Measurements from ENCODE around the gene PARP8.

Gene PARP8

GRCh38 chr5:50856401-50857119 is 190.1 kb downstream of the PARP8 start:
- no peak for DNase-seq

- DNase-seq: no peak
These were observed 197.2 kb downstream of the PARP8 start for GRCh38 chr5:50863534-50864170.

- DNase-seq: no peak
These were observed 198.0 kb downstream of the PARP8 start for GRCh38 chr5:50864466-50864865.

DNA sequence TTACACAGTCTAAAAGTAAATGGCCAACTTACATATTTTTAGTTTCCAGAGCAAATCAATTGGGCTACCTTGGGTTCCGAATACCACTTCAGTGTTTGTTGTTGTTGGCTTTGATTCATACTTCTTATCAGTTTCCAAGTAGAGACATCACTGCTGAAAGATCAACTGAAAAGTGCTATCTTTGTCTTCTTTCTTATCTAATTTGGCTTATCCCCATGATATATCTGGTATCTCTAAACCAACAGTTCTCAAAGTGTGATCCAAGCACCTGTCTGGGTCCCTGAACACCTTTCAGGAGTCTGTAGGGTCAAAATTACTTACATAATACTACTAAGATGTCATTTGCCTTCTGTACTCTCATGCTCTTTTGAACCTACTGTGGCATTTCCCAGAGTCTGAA is 200.0 kb downstream of the PARP8 start:
- no peak for DNase-seq

DNA sequence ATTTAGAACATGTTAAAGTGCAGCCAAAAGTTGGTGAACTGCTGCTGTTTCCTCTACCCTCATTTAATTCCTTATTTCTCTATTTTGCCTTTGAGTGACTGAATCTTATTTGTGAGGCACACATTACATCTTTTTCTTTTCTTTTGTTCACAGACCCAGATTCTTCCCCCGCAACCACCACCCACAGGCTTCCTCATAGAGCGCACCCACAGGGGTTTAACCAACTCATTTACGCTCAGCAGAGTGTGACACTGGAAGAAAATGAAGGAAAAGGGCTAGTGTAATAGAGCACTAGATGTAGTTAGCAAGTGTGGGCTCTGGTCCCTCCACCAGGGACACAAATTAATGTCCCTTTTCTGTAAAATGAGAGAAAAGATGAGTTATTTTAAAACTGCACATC is 200.7 kb downstream of the PARP8 start:
- no peak for DNase-seq

- DNase-seq: no peak
These were observed 207.3 kb downstream of the PARP8 start for GRCh38 chr5:50873595-50874277.

DNA sequence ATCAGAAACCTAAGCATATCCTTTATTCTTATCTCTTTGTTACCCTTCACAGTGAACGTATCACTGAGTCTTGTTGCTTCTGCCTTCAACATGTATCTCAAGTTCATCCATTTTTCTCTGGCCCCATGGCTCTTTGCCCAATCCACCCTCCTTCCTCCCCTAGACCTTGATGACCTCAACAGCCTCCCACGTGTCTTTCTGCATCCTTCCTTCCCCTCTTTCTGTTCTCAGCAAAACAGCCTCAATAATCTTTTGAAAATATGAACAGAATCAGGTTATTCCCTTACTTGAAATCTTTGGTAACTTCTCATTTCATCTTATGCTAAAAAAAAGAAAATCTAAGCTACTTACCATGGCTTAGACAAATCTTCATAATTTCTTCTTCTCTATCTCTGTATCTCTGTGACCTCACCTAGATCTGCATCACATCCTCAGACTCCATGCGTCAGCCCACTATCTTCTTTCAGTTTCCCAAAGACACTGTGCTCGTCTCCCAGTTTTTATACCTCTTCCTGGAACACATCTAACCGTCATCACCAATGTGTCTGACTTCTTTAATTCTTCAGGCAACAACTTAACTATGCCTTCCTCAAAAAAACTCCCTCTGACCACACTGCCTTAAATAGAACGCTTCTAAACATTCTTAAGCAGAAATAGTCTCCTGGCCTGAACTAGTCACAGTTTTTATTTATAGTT is 208.0 kb downstream of the PARP8 start:
- no peak for DNase-seq

GRCh38 chr5:50875002-50875344 is 208.5 kb downstream of the PARP8 start:
- no peak for DNase-seq

- DNase-seq: no peak
These were observed 212.0 kb downstream of the PARP8 start for GRCh38 chr5:50878470-50878869.

GRCh38 chr5:50881407-50881806 is 215.0 kb downstream of the PARP8 start:
- no peak for DNase-seq

DNA sequence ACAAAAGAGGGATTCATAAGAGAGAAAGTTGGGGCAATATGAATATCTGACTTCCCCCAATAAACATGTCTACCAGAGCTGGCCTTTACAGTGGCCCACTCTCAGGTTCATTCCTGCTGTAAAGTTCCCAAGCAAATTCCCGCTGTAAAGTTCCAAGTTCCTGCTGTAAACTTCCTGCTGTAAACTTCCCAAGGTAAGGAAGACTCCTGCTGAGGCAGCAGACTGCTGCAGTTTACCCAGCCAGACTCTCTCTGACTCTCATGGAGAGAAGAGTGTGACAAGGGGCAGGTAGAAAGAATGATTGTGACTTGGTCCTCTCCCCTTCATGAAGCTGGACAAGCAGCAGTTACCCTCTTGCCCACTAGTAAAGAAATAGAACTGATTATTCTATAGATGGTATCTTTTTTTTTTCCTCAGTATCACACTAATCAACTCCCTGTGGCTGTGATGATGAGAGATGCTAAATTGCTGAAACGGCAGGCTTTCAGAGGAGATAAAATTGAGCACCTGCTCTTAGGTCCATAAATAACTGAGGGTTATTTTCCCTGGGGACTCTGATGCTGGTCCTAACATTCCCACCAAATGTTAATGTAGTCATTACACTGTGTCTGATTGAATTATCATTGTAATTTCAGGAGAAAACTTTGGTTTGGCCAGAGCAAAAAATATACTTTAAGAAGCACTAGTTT is 220.4 kb downstream of the PARP8 start:
- DNase-seq: no peak

DNA sequence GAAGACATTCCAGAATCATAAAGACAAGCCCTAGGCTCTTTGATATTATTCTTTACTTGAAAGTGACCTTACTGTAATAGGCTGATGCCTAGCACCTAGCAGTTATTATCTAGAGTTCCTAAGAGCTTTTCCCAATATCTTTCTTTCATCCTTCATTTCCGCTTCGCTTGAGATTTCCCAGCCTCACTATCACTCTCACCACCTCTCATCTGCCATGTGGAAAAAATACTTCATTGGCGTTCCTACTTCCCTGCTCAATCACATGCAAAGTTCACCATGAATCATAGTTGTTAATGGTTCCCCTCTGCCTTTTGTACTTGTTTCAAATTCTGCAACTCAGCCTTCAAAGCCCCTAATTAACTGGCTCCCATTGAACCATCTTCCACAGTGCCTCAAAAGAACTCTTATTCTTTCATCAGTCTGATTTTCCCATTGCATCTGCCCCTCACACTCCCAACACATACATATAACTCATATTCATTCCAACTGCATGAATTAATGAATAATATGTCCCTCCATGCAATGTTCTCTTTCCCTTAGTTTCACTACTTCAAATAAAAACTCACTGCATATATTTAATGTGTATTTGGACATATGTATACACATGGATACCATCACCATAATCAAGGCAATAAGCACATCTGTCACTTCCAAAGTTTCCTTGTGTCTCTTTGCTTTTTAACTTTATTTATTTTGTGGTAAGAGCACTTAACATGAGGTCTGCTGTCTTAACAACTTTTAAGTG is 221.6 kb downstream of the PARP8 start:
- no peak for DNase-seq

DNA sequence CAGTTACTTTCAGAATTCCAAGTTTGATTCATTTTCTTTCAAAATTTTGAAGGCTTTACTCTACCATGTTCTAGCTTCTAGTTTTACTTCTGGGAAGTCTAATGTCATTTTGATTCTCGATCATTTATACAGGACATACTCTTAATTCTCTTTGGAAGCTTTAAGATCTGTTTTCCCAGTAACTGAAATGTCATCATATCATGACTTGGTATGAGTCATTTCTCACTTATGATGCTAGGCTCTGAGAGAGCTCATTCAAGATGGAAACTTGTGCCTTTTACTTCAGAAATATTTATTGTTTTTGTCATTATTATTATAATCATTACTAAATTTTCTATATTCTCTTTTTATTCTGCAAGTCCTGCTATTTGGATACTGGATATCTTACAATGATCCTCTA is 222.3 kb downstream of the PARP8 start:
- DNase-seq: no peak

GRCh38 chr5:50889790-50890189 is 223.4 kb downstream of the PARP8 start:
- no peak for DNase-seq
